ELR (cell line): ENCODE results near the gene NMRAL1.

Experiments
- DNase-seq: peaks from one replicate; pipeline ENCODE4 v3.0.0-alpha.2; 2015; ENCODE audit warnings: low read depth

Gene NMRAL1

GRCh38 chr16:4465977-4466779 is 8.2 kb downstream of the NMRAL1 start:
- DNase-seq: no peak

DNA sequence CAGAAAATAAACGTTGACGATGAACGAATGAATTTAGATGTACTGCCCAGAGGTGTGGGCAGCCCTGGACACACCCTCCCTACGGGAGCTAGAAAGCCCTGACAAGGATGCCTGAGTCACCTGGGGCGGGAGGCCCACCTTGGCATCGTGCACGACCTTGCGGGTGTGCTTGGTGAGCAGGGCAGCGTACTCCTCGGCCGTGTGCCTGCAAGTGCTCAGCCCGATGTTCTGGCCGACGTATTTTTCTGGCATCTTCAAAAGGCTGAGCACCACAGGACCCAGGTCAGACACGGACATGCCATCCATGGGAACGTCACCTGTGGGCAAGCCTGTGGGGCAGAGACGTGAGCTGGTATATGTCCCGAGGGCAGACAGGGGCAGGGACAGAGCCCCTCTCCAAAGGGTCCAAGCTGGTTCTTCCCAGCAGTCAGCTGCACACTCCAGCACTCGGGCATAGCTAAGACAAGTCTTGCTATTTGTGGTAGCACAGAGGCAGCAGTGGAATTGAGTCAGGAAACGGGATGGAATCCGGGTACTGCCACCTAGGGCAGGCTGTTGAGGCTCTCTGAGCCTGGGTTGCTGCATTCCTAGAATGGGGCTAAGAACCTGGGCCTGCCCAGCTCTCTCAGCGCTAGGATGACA is 10.8 kb downstream of the NMRAL1 start:
- DNase-seq: no peak

DNA sequence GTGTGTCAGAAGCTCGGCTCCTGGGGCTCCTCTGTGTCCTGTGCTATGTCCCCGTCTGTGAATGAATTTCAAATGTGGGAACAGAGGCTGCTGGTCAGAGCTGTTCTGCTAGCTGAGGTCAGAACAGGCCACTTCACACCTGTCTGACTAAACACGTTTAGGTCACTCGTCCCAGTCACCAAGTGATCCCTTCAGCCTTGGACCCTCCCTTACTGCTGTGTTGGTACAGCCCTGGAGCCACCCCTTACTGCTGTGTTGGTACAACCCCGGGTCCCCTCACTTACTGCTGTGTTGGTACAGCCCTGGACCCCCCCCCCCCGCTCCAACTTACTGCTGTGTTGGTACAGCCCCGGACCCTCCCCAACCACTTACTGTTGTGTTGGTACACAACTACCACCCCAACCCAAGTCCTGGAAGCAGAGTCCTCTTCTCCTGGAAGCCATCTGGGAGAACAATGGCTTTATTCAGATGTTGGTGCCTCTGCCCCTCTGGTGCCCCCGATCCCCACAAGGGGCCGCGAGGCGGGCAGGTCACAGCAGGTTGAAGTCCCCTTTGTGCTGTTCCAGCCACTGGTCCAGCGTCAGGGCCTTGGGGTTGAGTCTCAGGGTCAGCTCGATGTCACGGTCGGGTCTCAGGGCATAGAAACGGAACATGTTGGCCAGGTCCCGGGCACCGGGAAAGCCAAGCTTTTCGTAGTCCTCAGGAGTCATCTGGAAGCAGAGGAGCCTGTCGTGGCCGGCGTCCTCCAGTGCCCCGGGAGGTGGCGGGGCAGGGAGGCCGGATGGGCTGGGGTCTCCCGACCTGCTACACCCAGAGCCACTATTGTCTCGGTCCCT is 13.0 kb downstream of the NMRAL1 start:
- peak; percentile 9 for DNase-seq

- no peak for DNase-seq
Observed at GRCh38 chr16:4460936-4461249, 13.5 kb downstream of the NMRAL1 start.

DNA sequence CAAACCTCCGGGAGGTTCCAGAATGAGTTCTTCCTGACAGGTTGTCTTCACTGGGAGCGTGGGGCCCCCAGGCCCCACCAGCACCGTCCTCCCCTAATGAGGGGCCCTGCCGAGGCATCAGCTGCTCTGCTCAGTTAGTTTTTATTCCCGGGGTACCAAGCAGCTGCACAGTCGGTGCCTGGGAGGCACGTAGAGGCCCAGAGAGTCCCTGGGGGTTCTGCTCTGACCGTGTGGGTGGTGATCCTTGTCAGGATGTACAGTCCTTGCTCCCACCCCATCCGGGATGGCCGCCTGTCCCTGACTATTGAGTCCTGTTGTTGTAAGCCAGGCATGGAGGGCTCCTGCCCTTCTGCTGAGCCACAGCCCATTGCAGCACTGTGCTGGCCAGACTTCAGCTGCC is 18.5 kb downstream of the NMRAL1 start:
- no peak for DNase-seq

- DNase-seq: no peak
Observed at GRCh38 chr16:4455081-4455480, 19.3 kb downstream of the NMRAL1 start.

DNA sequence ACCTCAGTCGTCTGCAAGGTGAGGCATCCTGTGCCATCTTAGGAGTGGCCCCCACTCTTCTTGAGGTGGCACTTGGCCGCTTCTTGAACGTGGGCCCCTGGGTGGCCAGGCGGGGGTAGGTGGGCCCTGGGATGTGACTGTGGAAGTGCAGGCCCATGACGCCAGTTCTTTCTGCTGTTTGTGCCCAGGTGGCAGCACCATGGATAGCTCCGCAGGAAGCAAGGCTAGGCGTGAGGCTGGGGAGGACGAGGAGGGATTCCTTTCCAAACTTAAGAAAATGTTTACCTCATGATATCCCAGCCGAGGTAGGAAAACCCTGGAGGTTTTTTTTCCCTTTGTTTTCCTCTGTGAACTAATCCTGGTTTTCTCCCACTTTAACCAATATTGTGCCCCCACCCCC is 19.8 kb downstream of the NMRAL1 start:
- no peak for DNase-seq

DNA sequence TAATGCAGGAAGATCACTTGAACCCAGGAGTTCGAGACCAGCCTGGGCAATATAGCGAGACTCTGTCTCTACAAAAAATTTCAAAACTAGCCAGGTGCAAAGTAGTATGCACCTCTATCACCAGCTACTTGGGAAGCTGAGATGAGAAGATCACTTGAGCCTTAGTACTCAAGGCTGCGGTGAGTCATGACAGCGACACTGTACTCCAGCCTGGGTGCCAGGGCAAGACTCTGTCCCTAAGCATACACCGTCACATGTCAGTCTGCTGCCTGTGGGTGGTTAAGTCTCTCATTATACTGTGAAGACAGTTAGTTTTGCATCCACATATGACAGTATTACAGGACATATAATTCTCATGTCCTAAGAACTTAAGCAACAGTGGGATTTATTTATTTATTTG is 21.8 kb downstream of the NMRAL1 start:
- DNase-seq: no peak

GRCh38 chr16:4450931-4451519 is 23.4 kb downstream of the NMRAL1 start:
- no peak for DNase-seq

DNA sequence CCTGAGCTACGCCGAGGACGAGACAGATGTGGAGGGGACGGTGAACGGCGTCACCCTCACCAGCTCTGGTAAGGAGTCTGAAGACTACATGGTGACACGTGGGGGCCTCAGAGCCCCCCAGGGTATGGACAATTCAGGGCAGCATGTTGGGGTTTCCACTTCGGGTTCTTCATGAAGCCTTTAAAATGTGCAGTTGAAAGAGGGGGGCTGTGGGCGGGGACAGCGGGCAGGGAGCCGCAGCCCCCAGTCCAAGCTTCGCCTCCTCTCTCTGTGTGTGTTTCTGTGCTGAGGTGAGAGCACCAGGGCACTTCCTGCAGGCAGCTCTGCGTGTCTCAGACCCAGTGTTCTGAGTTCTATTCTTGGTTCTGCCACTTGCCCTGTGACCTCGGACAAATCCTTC is 24.0 kb downstream of the NMRAL1 start:
- no peak for DNase-seq

- no peak for DNase-seq
Observed at GRCh38 chr16:4443986-4444385, 30.4 kb downstream of the NMRAL1 start.

GRCh38 chr16:4443271-4443670 is 31.2 kb downstream of the NMRAL1 start:
- no peak for DNase-seq

GRCh38 chr16:4442371-4442770 is 32.1 kb downstream of the NMRAL1 start:
- DNase-seq: no peak

- DNase-seq: no peak
Observed at GRCh38 chr16:4437366-4437765, 37.1 kb downstream of the NMRAL1 start.

GRCh38 chr16:4435337-4436067 is 38.9 kb downstream of the NMRAL1 start:
- DNase-seq: no peak

DNA sequence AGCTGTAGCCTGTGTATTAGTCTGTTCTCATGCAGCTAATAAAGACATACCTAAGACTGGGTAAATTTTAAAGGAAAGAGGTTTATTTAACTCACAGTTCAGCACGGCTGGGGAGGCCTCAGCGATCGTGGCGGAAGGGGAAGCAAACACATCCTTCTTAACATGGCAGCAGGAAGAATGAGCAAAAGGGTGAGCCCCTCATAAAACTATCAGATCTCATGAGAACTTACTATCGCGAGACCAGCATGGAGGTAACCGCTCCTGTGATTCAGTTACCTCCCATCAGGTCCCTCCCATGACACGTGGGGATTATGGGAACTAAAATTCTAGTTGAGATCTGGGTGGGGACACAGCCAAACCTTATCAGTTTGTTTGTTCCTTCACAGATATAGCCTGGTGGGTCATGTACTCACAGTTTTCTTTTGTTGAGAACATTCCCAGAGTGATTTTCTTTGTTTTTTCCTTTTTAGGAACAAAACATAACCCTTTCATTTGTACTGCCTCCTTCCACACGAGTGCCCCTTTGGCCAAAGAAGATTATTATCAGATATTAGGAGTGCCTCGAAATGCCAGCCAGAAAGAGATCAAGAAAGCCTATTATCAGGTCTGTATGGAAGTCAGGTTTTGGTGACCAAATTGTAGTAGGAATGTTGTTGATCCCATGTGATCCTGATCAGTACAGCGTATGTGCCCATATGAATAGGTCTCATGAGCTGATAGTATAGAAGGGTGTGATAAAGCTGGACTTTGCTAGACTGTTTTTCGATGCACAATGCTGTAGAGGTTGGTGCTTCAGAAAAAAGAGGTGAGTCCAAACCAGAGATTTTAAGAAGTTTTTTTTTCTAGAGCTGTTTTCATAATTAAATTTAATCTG is 40.3 kb downstream of the NMRAL1 start:
- no peak for DNase-seq

DNA sequence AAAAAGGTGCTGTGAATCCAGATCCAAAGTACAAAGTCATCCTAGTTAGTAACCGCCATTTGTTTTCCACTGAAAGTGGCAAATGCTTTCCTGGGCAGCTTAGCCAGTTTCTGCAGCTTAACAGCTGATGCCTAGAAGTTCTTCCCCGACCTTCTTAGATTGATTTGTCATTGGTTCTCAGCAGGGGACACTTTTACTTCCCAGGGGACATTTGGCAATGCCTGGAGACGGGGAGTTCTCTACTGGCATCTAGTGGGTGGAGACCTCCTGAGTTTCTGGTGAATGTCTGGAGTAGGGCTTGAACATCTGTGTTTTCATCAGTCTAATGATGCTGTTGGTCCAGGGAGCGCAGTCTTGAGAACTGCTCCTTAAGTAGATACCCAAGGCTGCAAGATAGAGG is 41.2 kb downstream of the NMRAL1 start:
- DNase-seq: no peak

GRCh38 chr16:4431023-4431422 is 43.4 kb downstream of the NMRAL1 start:
- DNase-seq: no peak

DNA sequence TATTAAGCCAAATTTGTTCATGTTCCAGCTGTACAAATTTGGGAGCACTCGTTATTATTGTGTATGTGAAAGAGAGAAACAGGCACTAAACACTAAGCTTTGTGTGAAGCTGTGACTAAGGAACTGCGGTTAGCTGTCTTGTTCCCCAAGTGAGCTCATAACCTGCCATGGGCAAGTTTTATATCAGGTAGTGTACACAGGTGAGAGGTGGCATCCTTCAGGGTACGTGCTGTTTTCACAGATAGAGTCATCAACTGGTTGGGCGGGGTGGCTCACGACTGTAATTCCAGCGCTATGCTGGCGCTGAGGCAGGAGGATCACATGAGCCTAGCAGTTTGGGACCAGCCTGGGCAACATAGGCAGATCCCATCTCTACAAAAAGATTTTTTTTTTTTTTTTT is 45.9 kb downstream of the NMRAL1 start:
- DNase-seq: no peak

GRCh38 chr16:4426722-4427372 is 47.6 kb downstream of the NMRAL1 start:
- no peak for DNase-seq
